Measurements from ENCODE around the gene SV2A.

- peak; percentile 81 for TF ChIP-seq POLR2A (IDR thresholded peaks at IDR 0.05)
- no peak for TF ChIP-seq CTCF (IDR thresholded peaks at IDR 0.05)
These were observed 19.5 kb upstream of the SV2A start for GRCh38 chr1:149936992-149937705.

Measured in right lobe of liver (tissue), 4 donors.